COR-L47 (cell line): ENCODE measurements around the gene C19orf33.

Experiments used
- DNase-seq: peaks from one replicate; lab custom pipeline; 2025; lab: John Stamatoyannopoulos, UW

C19orf33 gene

GRCh38 chr19:38340927-38341326 is 36.9 kb downstream of the C19orf33 start:
- DNase-seq, result no peak

GRCh38 chr19:38346837-38347236 is 42.8 kb downstream of the C19orf33 start:
- DNase-seq, result no peak

- DNase-seq, result no peak
Measured at GRCh38 chr19:38350883-38351282, 46.8 kb downstream of the C19orf33 start.

- no peak for DNase-seq
Measured at GRCh38 chr19:38351865-38352395, 47.9 kb downstream of the C19orf33 start.

GRCh38 chr19:38352611-38353010 is 48.6 kb downstream of the C19orf33 start:
- no peak for DNase-seq
